Epithelial cell of esophagus (primary cell): Measurements from ENCODE around the gene C2orf81.

Experiments used
- DNase-seq: peaks from one replicate; pipeline ENCODE4 v3.0.0; 2010; ENCODE audit warnings: low read depth
- H3K4me3 ChIP-seq: 2 replicates; pipeline ENCODE4 v1.5.1; 2011; ENCODE audit warnings: mild to moderate bottlenecking, low read length, control low read depth
- CTCF ChIP-seq: IDR thresholded peaks from 2 replicates; pipeline ENCODE4 v1.5.1; 2011; ENCODE audit warnings: low read depth, mild to moderate bottlenecking, low read length, control low read depth, inconsistent platforms; ENCODE audit not compliant: insufficient read depth; ENCODE audit errors: missing control alignments

Gene C2orf81

GRCh38 chr2:74381751-74382150 lies 39.7 kb downstream of the C2orf81 start:
- no peak for TF ChIP-seq CTCF
- no peak overlapping the region for H3K4me3 ChIP-seq
- DNase-seq: no peak

GRCh38 chr2:74379851-74380789 lies 41.3 kb downstream of the C2orf81 start, which contains the start of gene DCTN1:
Gene DCTN1 (minus strand): TSS chr2:74380311. CDS start chr2:74380037, 274 bp downstream.
- peak; percentile 76 for DNase-seq
- TF ChIP-seq CTCF: no peak
- H3K4me3 ChIP-seq: peak within 1 kb of the TSS; percentile 43

- no peak for DNase-seq
- no peak for TF ChIP-seq CTCF
- no peak overlapping the region for H3K4me3 ChIP-seq
These were observed 43.4 kb downstream of the C2orf81 start for GRCh38 chr2:74378007-74378406.

GRCh38 chr2:74375838-74376237 lies 45.6 kb downstream of the C2orf81 start:
- DNase-seq: no peak
- TF ChIP-seq CTCF: no peak
- H3K4me3 ChIP-seq: no peak overlapping the region

- DNase-seq: peak; percentile 84
- no peak for TF ChIP-seq CTCF
- peak overlapping the region; percentile 20 for H3K4me3 ChIP-seq
These were observed 46.8 kb downstream of the C2orf81 start for GRCh38 chr2:74374509-74375205.

GRCh38 chr2:74373985-74374384 lies 47.4 kb downstream of the C2orf81 start:
- H3K4me3 ChIP-seq: peak overlapping the region; percentile 20
- no peak for TF ChIP-seq CTCF
- DNase-seq: no peak
